ENCODE measurements around the gene RNF38.
"Not testable (repeated sequence)": the region's sequence is repeated elsewhere in the genome, so short reads cannot be mapped to it uniquely, and the experiment has no call there.

Gene RNF38

DNA sequence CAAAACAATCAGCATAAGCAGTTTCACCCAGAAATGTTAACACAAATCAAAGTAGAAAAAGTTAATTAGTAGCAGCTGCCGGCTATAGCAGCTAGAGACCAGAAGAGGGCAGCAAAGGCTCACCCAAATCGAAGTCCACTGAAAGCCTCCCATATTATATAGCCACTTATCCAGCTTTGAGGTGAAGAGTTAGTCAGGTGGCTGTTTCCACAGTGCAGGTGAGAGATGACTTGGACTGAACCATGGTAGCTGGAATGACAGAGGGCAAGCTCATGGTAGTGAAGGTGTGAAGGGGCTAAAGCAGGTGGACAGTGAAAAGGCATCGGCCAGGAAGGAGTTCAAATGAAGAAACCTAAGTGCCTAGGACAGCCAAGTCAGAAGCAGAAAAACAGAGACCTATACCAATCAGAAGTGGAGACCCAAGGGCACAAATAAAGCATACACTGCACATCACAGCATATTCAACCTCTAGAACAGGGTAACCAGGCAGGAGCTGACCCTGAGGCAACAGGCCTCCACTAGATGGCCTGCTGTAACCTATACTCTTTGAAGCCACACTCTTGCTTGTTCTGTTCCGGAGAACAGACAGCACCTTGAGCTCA lies 7.2 kb upstream of the RNF38 start:
- DNase-seq (ENCODE audit: low spot score), result no peak

DNA sequence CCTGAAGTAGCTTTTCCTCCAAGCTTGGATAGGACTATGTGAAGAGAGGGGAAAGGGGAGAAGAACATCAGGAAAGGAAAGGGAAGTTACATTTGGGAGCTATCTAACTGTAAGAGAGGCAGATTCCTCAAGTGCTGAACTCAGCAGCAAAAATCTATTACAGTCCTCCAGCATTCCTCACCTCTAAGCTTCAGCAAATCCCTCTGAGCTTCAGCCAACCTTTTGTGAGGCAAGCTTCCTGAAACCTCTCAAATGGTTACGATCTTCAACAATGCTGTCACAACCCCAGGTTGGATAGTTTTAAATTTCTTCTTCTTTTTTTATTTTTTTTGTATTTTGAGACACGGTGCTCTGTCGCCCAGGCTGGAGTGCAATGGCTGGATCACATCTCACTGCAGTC lies 2.5 kb upstream of the RNF38 start:
- DNase-seq (ENCODE audit: low spot score), result no peak

DNA sequence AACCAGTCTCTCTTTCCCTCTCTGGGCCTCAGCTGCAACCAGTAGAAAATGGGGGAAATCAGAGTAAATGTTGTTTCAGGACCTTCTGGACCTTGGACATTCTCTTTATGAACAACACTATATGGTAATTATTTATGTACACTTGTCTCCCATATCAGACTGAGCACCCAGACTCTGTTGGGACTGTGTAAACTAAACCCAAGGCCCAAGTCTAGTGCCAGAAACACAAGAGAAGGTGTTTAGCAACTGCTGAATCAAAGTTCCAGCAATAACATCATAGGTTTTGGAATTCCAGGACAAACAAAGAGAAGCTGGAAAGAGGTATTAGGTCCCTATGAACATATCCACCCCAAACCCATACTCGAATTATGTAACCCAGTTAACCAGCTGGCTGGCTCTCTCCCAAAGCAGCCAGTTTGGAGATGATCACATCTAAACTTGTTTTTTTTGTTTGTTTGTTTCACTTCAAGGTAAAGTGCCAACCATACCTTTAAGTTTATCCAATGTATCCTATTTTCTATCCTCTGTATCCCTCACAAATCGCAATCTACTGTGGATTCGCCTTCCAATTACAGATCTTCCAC lies 1.9 kb upstream of the RNF38 start:
- DNase-seq (ENCODE audit: low spot score), result no peak

DNA sequence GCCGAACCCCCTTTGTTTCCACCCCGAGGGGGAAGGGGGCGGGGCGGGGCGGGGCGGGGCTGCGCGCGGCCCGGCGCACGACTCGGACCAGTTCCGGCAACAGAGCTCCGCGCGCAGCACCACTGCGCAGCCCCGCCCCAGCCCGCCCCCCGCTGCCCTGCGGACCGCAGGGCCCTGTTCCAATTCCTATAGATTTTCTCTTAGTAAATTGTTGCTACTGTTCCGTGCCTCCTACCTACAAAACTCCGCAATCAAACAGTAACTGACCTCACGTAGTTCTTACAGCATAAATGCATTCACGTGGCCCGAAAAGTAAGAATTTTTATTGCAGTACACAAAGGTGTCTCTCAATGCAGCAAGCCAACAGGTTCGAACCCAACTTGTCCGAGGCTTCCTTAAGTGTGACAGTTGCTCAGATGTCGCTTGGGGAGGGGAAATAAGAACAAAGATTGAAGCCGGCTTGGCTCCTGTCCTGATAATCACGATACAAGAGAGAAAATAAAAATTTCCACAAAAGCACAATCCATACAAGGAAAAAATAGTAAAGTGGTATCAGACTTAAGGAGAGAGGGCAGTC lies 1.2 kb upstream of the RNF38 start:
- DNase-seq (ENCODE audit: low spot score), result peak; percentile 93

DNA sequence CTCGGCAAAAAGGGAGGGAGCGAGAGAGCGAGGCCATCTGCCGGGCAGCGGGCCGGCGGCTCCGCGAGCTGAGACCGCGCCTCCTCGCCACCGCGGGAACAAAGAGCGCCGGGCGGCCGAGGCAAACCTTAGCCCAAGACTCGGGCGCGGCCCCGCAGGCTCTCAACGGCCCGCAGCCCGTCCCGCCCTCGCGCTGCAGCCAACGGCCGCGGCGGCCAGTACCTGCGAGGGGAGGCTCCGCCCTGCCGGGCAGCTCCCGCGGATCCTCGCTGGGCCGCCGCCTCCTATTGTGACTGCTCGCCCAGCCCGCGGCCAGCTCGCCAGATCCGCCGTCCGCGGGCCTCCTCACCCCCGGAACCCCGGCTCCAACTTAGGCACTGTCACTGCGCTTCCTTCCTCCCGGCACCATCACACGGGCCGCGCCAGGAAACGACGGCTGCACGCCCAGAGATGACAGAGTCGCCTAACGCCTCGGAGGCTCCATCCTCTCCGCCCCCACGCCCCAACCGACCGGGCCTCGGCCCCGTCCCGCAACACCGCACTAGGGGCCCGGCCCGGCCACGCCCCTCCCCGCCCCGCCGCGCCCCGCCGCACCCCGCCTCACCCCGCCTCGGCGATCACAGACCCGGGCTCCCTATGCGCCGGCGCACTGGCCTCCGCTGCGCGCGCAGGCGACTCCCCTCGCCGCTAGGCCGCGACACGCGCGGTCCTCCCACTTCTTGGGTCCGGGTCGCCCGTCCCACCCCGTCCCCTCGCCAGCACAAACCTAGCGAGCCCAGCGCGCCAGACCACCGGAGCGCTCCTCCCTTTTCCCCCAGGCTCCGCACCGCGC lies 479 bp upstream of the RNF38 start:
- peak; percentile 95 for DNase-seq (ENCODE audit: low spot score)

DNA sequence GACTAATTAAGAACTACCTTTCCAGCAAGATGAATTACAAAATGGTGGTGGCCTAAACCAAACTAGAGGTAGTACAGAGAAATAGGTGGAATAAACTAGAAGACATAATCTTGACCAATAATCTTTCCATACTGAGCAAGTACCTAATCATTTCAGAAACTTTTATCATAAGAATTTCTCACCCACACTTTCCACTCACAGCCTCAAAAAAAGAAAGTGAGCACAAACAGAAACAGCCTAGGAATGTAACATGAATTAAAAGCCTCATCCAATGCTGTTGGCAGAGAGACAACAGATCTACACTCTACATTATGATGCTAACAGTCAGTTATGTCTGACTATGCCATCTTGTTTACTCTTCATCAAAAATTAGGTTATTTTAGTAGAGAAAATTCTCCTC lies 1.3 kb downstream of the RNF38 start:
- no peak for DNase-seq (ENCODE audit: low spot score)

DNA sequence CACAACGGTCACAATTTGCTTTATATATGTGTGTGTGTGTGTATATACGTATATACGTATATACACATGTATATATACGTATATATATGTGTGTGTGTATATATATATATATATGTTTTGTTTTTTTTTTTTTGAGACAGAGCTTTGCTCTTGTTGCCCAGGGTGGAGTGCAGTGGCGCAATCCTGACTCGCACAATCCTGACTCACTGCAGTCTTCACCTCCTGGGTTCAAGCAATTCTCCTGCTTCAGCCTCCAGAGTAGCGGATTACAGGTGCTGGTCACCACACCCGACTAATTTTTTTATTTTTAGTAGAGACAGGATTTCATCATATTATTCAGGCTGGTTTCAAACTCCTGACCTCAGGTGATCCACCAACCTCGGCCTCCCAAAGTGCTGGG lies 3.1 kb downstream of the RNF38 start:
- DNase-seq (ENCODE audit: low spot score), result no peak

DNA sequence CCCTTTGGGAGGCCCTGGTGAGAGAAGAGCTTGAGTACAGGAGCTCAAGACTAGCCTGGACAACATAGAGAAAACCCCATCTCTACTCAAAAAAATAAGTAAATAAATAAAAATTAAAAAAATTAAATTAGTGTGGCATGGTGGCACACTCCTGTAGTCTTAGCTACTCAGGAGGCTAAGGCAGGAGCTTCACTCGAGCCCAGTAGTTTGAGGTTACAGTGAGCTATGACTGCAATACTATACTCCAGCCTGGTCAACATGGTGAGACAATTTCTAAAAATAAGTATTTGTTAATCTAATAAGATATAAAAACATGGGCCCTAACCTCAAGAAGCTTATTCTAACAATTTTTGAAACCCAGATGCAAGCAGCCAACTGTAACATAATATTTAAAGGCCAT lies 7.6 kb downstream of the RNF38 start:
- DNase-seq (ENCODE audit: low spot score), result no peak

DNA sequence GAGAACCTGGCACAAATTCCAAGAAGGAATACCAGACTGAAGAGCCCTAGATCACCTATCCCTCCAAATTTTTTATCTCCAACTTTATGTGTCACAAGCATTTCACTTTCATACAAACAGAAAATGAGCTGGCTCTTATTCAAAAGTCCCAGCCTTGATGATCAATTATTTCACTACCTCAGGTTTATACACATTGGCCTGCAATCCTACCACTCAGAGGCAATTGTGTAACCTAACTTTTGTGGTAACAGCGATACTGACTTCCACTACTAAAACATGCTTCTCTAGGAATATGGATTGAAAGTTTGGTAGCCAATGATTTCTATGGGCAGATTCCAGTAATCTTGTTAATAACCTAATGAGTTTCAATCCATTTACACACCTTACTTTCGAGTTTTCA lies 10.5 kb downstream of the RNF38 start:
- DNase-seq (ENCODE audit: low spot score), result no peak

DNA sequence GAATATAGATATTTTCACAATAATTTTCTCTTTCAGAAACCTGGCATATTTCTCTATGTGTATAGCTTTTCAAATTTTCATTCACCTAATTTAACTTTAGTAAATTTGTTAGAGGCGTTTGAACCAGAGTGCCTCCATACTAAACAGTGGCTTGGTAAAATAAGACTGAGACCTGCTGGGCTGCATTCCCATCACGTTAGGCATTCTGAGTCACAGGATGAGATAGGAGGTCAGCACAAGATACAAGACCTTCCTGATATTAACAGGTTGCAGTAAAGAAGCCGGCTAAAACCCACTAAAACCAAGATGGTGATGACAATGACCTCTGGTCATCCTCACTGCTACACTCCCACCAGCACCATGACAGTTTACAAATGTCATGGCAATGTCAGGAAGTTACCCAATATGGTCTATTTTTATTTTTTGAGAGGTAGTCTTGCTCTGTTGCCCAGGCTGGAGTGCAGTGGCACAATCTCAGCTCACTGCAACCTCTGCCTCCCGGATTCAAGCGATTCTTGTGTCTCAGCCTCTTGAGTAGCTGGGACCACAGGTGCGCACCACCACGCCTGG lies 13.6 kb downstream of the RNF38 start:
- not testable (repeated sequence) for DNase-seq (ENCODE audit: low spot score)

DNA sequence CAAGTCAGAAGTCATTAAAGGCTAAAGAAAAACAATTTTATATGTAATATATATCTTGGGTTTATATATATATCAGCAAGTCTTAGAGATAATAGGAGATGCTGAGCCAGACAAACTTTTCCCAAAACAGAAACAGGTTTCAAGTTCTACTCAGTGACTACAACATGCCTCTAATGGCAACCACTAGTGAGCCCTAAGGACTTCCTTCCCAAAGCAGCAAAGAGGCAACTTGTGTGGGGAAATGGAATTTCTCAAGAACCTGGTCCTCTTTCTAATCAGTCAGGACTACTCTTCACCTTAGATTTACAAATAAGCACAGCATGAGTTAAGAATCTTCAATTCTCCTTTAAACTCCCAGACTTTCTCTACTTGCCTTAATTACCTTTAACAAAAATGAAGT lies 17.6 kb downstream of the RNF38 start:
- DNase-seq (ENCODE audit: low spot score), result no peak

DNA sequence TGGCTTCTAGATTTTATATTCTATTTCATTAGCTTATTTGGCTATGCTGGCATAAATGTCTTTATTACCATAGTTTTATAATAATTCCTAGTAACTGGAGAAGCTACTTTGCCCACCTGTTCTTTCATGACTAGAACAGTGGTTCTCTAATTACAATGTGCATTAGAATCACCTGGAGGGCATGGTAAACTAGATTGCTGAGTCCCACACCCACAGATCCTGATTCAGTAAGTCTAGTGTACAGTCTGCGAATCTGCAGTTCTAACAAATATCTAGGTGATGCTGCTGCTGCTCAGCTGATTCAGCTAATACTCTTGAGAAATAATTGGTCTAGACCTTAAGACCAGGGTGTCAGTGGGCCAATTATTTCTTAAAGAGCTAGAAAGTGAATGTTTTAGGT lies 35.5 kb downstream of the RNF38 start:
- DNase-seq (ENCODE audit: low spot score), result no peak

DNA sequence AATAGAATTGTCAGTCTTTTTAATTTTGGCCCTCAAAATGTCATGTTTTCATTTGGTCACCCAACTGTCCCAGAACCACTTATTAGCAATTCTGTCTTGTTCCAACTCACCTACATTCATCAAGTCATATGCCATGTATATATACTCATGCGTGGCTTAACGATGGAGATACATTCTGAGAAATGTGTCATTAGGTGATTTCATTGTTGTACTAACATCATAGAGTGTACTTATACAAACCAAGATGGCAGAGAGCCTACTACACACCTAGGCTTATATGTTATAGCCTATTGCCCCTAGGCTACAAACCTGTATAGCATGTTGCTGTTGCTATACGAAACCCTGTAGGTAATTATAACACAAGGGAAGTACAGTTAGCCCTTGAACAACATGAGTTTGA lies 36.6 kb downstream of the RNF38 start:
- DNase-seq (ENCODE audit: low spot score), result no peak

DNA sequence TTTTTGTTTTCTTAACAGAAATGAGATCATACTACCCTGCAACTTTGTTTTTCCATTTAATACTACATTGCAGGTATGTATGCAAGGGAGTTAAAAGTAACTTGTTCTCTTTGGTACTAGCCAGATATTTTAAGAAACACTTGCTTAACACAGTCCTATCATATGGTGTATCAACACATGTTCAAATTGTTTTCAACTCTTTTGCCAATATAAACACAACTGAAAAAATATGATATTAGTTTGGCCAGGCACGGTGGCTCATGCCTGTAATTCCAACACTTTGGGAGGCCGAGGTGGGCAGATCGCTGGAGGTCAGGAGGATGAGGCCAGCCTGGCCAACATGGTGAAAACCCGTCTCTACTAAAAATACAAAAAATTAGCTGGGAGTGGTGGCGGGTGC lies 41.6 kb downstream of the RNF38 start:
- DNase-seq (ENCODE audit: low spot score), result no peak

DNA sequence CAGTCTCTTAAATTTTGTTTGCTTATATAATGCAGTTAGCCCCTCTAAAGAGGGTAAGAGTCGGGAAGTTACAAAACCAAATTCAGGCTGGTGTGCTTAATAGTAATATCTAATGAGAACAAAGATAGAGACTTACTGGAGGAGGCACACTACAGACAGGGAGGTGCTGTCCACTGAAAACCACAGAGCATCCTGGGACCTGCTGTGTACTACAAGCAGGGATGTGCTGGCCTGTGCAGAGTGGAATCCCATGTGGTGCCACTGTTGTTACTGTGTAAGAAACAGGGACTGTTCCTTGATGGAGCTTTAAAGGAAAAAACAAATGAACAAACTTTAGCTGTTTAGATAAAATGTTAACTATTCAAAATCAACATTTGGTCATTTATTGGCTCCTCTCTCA lies 42.4 kb downstream of the RNF38 start:
- DNase-seq (ENCODE audit: low spot score), result no peak

DNA sequence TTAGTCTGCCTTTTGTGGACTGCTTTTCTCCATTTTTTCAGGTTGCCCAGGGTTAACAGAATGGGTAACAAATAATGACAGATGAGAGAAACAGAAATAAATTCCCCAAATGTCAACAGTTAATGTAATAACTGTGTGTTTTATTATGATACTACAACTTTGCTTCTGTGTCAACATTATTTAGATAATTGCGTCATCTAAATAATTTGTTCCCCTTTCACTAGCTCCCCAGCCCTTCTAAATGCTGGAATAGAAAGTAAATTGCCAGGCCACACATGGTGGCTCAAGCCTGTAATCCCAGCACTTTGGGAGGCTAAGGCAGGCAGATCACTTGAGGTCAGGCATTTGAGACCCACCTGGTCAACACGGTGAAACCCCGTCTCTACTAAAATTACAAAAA lies 53.5 kb downstream of the RNF38 start:
- DNase-seq (ENCODE audit: low spot score), result no peak

DNA sequence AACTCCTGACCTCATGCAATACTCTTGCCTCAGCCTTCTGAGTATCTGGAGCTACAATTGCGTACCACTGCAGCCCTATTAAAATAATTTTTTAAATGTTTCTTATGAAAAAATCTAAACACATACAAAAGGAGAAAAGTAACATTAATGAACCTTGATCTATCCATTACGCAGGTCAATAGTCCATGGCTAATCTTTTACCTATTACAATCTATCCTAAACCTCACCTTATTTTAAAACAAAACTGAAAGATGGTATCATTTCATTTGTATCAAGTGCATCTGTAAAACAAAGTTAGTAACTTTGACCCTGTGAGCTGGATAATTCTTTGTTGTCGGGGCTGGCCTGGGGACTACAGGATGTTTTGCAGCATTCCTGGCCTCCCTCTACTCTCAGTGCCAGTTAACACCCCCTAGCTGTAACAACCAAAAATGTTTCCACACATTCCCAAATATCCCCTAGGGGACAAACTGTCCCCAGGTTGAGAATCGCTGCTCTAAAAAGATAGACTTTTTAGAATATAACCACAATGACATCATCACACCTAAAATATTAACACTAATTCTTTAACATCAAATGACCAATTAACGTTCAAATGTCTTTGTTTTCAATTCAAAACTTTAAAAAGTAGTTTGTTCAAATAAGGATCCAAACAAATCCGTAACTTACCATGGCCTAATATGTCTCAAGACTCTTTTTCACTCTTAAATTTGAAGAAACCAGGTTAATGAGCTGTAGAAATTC lies 54.8 kb downstream of the RNF38 start:
- no peak for DNase-seq (ENCODE audit: low spot score)

DNA sequence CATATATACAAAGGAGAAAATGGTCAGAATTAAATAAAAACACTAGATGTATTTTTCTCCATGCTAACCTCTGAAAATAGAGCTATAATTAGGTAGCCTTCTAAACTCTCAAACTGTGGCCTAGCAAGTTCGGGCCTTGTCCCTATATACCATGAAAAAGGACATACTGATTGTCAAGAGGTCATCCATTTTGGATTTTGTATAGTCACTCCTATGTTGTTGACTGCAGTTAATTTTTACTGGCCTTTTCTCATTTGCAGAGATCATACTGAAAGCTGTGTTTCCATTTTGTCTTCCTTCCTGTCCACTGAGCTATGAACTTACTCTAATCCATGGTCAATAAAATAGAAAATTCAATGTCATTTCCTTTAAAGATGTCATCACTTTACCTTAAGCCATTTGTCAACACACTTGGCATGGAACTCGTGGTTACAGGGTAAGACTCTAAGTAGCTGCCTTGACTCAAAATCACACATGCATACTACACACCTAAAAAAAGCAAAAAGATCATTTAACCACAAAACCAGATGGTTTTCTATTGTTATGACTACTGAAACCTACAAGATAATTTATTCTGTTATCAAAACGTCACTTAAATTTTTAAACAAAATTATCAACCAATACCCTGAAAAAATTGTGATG lies 58.0 kb downstream of the RNF38 start:
- no peak for DNase-seq (ENCODE audit: low spot score)

DNA sequence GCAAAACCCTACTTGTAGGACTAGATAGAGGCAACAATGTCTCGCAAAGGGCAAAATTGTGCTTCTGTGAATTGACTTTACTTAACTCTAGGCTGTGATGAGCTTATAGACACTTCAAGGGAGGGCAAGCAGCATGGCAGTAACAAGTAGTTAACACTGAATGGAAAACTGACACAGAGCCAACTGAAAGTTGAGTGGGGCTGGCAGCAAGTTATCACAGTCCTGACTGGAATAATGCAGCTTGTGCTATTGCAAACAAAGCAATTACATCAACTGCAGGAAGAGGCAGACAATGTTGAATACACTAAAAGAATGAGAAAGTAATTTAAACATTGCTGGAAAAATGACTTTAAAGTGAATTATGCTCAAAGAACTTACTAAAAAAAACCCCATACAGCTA lies 62.2 kb downstream of the RNF38 start:
- DNase-seq (ENCODE audit: low spot score), result no peak

DNA sequence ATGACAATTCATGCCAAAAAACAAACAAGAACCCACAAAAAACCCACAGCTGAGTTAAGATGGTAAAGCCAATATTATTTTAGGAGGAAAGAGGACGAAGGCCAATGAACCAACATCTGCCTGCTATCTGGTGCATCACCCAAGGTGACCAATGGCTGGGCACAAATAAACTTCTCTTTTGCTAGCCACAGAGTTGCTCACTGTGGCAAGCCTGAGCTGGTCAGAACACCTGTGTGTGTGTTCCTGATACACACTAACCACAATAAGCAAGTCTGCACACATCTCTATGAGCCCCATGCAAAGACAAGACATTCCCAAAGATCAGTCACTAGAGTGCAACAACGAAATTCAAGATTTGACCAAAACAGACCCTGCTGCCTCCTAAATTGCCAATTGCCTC lies 63.1 kb downstream of the RNF38 start:
- no peak for DNase-seq (ENCODE audit: low spot score)

DNA sequence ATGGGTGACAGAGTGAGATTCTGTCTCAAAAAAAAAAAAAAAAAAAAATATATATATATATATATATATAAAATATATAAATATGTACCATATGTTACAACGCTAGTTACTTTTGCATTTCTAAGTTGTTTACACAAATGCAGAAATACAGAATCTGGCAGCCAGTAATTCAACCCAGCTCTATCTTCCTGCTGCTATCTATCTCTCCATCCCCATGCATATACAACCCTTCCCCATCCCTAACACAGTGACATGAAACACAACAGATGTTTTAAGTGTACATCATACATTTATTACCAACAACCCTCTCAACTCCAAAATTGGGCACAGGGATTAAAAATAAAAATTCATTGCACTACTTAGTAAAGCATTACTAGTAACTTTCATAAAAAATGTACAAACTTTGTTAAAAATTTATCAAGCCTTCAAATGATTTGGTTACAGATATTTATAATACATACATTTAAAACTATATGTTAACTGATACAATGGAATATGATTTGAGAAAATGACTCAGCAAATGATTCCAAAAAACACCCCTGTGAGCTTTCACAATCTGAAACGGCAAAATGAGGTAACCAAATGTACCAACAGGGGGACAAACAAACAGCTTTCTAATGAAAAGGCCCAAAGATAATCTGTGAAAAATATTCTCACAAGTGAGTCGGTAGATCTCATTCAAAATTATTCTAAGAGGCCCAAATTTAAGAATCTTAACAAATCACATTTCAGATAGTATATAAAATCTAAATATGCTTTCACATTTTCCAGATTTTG lies 63.8 kb downstream of the RNF38 start:
- no peak for DNase-seq (ENCODE audit: low spot score)

Measured in left forelimb (tissue), 1 donor.